ENCODE results near the gene C11orf52. TPM values are rescaled to one million over a fixed set of nuclear protein-coding genes. Genes with fewer than 3 reads are reported as not detected.

C11orf52 gene
- total and polyA plus RNA-seq, 4 donors, result 4.2 to 10.9 (median 7.4) TPM

GRCh38 chr11:111886032-111886431, 32.7 kb upstream of the C11orf52 start:
- no peak for DNase-seq (ENCODE audit: low spot score)
- Histone ChIP-seq H3K36me3 (ENCODE audit: control insufficient read depth in 4 of 4, insufficient read depth in 3 of 4, low read depth in 1 of 4, low read length in 3 of 4) (peaks cover 0 to 6% (median 0%) of the 10 kb centered on the region in 4 donors), H3K4me1 (ENCODE audit: control insufficient read depth in 4 of 4, insufficient read depth in 4 of 4, low read length in 3 of 4) (no peaks in the 10 kb centered on the region), H3K9me3 (ENCODE audit: control insufficient read depth in 4 of 4, low read length in 3 of 4) (no peaks in the 10 kb centered on the region), H3K9ac (ENCODE audit: low read depth in 1 of 2, low read length in 2 of 2) (no peak overlapping the region), H3K27me3 (ENCODE audit: control insufficient read depth in 4 of 4, insufficient read depth in 4 of 4, low read length in 3 of 4) (no peaks in the 10 kb centered on the region), H3K4me3 (ENCODE audit: low read depth in 1 of 3, low read length in 3 of 3) (no peak overlapping the region), H3K27ac (ENCODE audit: low read depth in 1 of 2, low read length in 2 of 2) (no peak overlapping the region)
- no peak for TF ChIP-seq JUND (IDR thresholded peaks at IDR 0.05)
- no peak for TF ChIP-seq FOXA2 (IDR thresholded peaks at IDR 0.05)
- no peak for TF ChIP-seq HNF4G (IDR thresholded peaks at IDR 0.05)
- no peak for TF ChIP-seq FOXA1 (IDR thresholded peaks at IDR 0.05)
- no peak for TF ChIP-seq EGR1 (IDR thresholded peaks at IDR 0.05; ENCODE audit: low read depth in 2 of 2)
- TF ChIP-seq NR2F2 (IDR thresholded peaks at IDR 0.05), result no peak
- TF ChIP-seq REST (IDR thresholded peaks at IDR 0.05), result no peak
- WGBS, result 94% methylated on average over 4 of the region's 4 CpGs

GRCh38 chr11:111886844-111887243, 31.9 kb upstream of the C11orf52 start:
- WGBS, result 69% methylated on average over 2 of the region's 2 CpGs
- peaks cover 0 to 6% (median 0%) of the 10 kb centered on the region in 4 donors for H3K36me3 ChIP-seq (ENCODE audit: control insufficient read depth in 4 of 4, insufficient read depth in 3 of 4, low read depth in 1 of 4, low read length in 3 of 4)
- no peak overlapping the region for H3K27ac ChIP-seq (ENCODE audit: low read depth in 1 of 2, low read length in 2 of 2)
- DNase-seq (ENCODE audit: low spot score), result no peak
- H3K4me1 ChIP-seq (ENCODE audit: control insufficient read depth in 4 of 4, insufficient read depth in 4 of 4, low read length in 3 of 4), result no peaks in the 10 kb centered on the region
- H3K27me3 ChIP-seq (ENCODE audit: control insufficient read depth in 4 of 4, insufficient read depth in 4 of 4, low read length in 3 of 4), result no peaks in the 10 kb centered on the region
- H3K9ac ChIP-seq (ENCODE audit: low read depth in 1 of 2, low read length in 2 of 2), result no peak overlapping the region
- TF ChIP-seq HNF4G (IDR thresholded peaks at IDR 0.05) (no peak), FOXA2 (IDR thresholded peaks at IDR 0.05) (no peak), SP1 (IDR thresholded peaks at IDR 0.05) (no peak), GABPA (IDR thresholded peaks at IDR 0.05 in 1 of 2, conservative IDR thresholded peaks at IDR 0.05 in 1 of 2) (no peak), NR2F2 (IDR thresholded peaks at IDR 0.05) (no peak)
- H3K9me3 ChIP-seq (ENCODE audit: control insufficient read depth in 4 of 4, low read length in 3 of 4), result no peaks in the 10 kb centered on the region
- no peak overlapping the region for H3K4me3 ChIP-seq (ENCODE audit: low read depth in 1 of 3, low read length in 3 of 3)

DNA sequence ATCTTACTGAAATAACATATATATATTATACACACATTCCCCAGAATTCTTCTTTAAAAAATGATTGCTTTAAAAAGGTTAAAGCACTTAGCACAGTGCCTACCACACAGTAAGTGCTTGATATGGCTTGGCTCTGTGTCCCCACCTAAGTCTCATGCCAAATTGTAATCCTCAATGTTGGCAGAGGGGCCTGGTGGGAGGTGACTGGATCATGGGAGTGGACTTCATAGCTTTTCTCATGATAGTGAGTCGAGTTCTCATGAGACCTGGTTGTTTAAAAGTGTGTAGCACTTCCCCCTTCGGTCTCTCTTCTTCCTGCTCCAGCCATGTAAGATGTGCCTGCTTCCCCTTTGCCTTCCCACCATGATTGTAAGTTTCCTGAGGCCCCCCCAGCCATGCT, 13.3 kb upstream of the C11orf52 start:
- DNase-seq (ENCODE audit: low spot score), result no peak

More for the DNA sequence above, 13.3 kb upstream of the C11orf52 start:
- H3K4me3 ChIP-seq (ENCODE audit: low read depth in 1 of 3, low read length in 3 of 3), result no peak overlapping the region
- H3K9me3 ChIP-seq (ENCODE audit: control insufficient read depth in 4 of 4, low read length in 3 of 4), result no peaks in the 10 kb centered on the region
- no peaks in the 10 kb centered on the region for H3K4me1 ChIP-seq (ENCODE audit: control insufficient read depth in 4 of 4, insufficient read depth in 4 of 4, low read length in 3 of 4)
- no peak overlapping the region for H3K9ac ChIP-seq (ENCODE audit: low read depth in 1 of 2, low read length in 2 of 2)
- TF ChIP-seq REST (IDR thresholded peaks at IDR 0.05), result no peak
- no peak overlapping the region for H3K27ac ChIP-seq (ENCODE audit: low read depth in 1 of 2, low read length in 2 of 2)
- 71% methylated on average over 2 of the region's 2 CpGs for WGBS
- no peaks in the 10 kb centered on the region for H3K36me3 ChIP-seq (ENCODE audit: control insufficient read depth in 4 of 4, insufficient read depth in 3 of 4, low read depth in 1 of 4, low read length in 3 of 4)
- no peaks in the 10 kb centered on the region for H3K27me3 ChIP-seq (ENCODE audit: control insufficient read depth in 4 of 4, insufficient read depth in 4 of 4, low read length in 3 of 4)
